GM18858 (cell line): ENCODE measurements around the gene SYT2.
A peak's percentile ranks its signal among the peaks of the same experiment; 100 is the strongest.
"Not testable (repeated sequence)": the region's sequence is repeated elsewhere in the genome, so short reads cannot be mapped to it uniquely, and the experiment has no call there.

Experiments used
- ATAC-seq: cut with Tn5 transposase; IDR thresholded peaks from one replicate; pipeline ENCODE4 v1.9.1; 2021; ENCODE audit not compliant: unreplicated experiment

SYT2 gene

GRCh38 chr1:202578001-202578504 lies 132.2 kb downstream of the SYT2 start:
- ATAC-seq = no peak

GRCh38 chr1:202577381-202577780 lies 132.9 kb downstream of the SYT2 start:
- no peak for ATAC-seq

- no peak for ATAC-seq
Observed at GRCh38 chr1:202576816-202577215, 133.4 kb downstream of the SYT2 start.

- ATAC-seq = no peak
Observed at GRCh38 chr1:202575918-202576653, 134.2 kb downstream of the SYT2 start.

GRCh38 chr1:202572867-202573266 lies 137.4 kb downstream of the SYT2 start:
- no peak for ATAC-seq

GRCh38 chr1:202571719-202572339 lies 138.4 kb downstream of the SYT2 start:
- ATAC-seq = no peak

- no peak for ATAC-seq
Observed at GRCh38 chr1:202569393-202570322, 140.6 kb downstream of the SYT2 start.

- no peak for ATAC-seq
Observed at GRCh38 chr1:202568826-202569225, 141.4 kb downstream of the SYT2 start.

- ATAC-seq = no peak
Observed at GRCh38 chr1:202568410-202568809, 141.8 kb downstream of the SYT2 start.

GRCh38 chr1:202567738-202568137 lies 142.5 kb downstream of the SYT2 start:
- no peak for ATAC-seq

- peak; percentile 73 for ATAC-seq
Observed at GRCh38 chr1:202565890-202566602, 144.2 kb downstream of the SYT2 start.

GRCh38 chr1:202564958-202565495 lies 145.2 kb downstream of the SYT2 start:
- ATAC-seq = no peak

GRCh38 chr1:202563818-202564217 lies 146.4 kb downstream of the SYT2 start:
- no peak for ATAC-seq

- no peak for ATAC-seq
Observed at GRCh38 chr1:202562444-202563060, 147.7 kb downstream of the SYT2 start.

- ATAC-seq = no peak
Observed at GRCh38 chr1:202561726-202562443, 148.4 kb downstream of the SYT2 start.

- no peak for ATAC-seq
Observed at GRCh38 chr1:202561240-202561639, 149.0 kb downstream of the SYT2 start.

- ATAC-seq = not testable (repeated sequence)
Observed at GRCh38 chr1:202557662-202558061, 152.6 kb downstream of the SYT2 start.

GRCh38 chr1:202556037-202556436 lies 154.2 kb downstream of the SYT2 start:
- ATAC-seq = not testable (repeated sequence)

GRCh38 chr1:202554619-202555018 lies 155.6 kb downstream of the SYT2 start:
- not testable (repeated sequence) for ATAC-seq
